ENCODE results near the gene SCGB1D2. TPM values are rescaled to one million over a fixed set of nuclear protein-coding genes. Genes with fewer than 3 reads are reported as not detected.
"Not testable (repeated sequence)": the region's sequence is repeated elsewhere in the genome, so short reads cannot be mapped to it uniquely, and the experiment has no call there.

The SCGB1D2 gene, protein sequence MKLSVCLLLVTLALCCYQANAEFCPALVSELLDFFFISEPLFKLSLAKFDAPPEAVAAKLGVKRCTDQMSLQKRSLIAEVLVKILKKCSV
- total RNA-seq: not detected

DNA sequence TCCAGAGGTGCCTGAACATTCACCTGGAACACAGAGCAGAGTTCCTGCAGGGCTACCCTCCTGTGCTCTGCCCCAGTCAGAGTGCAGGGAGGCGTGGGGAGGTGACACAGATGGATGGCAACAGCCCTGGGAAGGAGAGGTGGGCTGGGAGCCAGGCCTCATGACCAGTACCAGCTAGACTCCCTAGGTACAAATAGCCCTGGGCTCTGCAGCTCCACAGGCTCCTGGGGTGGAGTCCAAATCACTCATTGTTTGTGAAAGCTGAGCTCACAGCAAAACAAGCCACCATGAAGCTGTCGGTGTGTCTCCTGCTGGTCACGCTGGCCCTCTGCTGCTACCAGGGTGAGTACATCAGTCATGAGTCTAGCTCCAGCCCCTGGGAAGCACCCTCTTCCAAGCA is at the start of gene SCGB1D2:
TSS of gene SCGB1D2 (plus strand) at position 219 of the 400 bp plus-strand sequence. CDS start at position 288, 69 bp downstream.
- H3K9me3 ChIP-seq: no peaks in the 10 kb centered on the region
- H3K27ac ChIP-seq: no peak within 1 kb of the TSS
- no peaks in the 10 kb centered on the region for H3K4me1 ChIP-seq
- no peaks in the 10 kb centered on the region for H3K36me3 ChIP-seq
- WGBS, 2 donors: 16 to 26% methylated on average over 3 of the region's 3 CpGs
- DNase-seq (ENCODE audit: low spot score in 2 of 2): no peak
- no peak within 1 kb of the TSS for H3K4me3 ChIP-seq
- peaks cover 0 to 8% of the 10 kb centered on the region in 2 donors for H3K27me3 ChIP-seq
- TF ChIP-seq CTCF (IDR thresholded peaks at IDR 0.05) (no peak), EP300 (IDR thresholded peaks at IDR 0.05) (no peak), POLR2A (IDR thresholded peaks at IDR 0.05) (no peak)

GRCh38 chr11:62193952-62194351 is 48.1 kb upstream of the SCGB1D2 start:
- no peak overlapping the region for H3K4me3 ChIP-seq

DNA sequence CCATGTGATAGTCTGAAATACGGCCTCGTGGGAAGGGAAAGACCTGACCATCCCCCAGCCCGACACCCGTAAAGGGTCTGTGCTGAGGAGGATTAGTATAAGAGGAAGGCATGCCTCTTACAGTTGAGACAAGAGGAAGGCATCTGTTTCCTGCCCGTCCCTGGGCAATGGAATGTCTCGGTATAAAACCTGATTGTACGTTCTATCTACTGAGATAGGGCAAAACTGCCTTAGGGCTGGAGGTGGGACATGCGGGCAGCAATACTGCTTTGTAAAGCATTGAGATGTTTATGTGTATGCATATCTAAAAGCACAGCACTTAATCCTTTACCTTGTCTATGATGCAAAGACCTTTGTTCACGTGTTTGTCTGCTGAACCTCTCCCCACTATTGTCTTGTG is 47.0 kb upstream of the SCGB1D2 start:
- H3K27ac ChIP-seq; H3K9me3 ChIP-seq; H3K4me3 ChIP-seq; H3K4me1 ChIP-seq; DNase-seq (ENCODE audit: low spot score in 2 of 2); H3K36me3 ChIP-seq: not testable (repeated sequence)
- H3K27me3 ChIP-seq: peaks cover 0 to 23% of the 10 kb centered on the region in 2 donors
- 7 to 20% methylated on average over 2 to 4 of the region's 9 CpGs for WGBS, 2 donors

More at GRCh38 chr11:62193952-62194351, 48.1 kb upstream of the SCGB1D2 start:
- peaks cover 0 to 23% of the 10 kb centered on the region in 2 donors for H3K27me3 ChIP-seq
- no peaks in the 10 kb centered on the region for H3K36me3 ChIP-seq
- WGBS, 2 donors: 65 to 69% methylated on average over 3 to 4 of the region's 4 CpGs
- H3K9me3 ChIP-seq: no peaks in the 10 kb centered on the region
- DNase-seq (ENCODE audit: low spot score in 2 of 2): no peak
- no peaks in the 10 kb centered on the region for H3K4me1 ChIP-seq
- TF ChIP-seq CTCF (IDR thresholded peaks at IDR 0.05) (no peak), EP300 (IDR thresholded peaks at IDR 0.05) (no peak), POLR2A (IDR thresholded peaks at IDR 0.05) (no peak)
- no peak overlapping the region for H3K27ac ChIP-seq

- H3K36me3 ChIP-seq: no peaks in the 10 kb centered on the region
- WGBS, 2 donors: 47 to 52% methylated on average over 7 of the region's 7 CpGs
- no peak for DNase-seq (ENCODE audit: low spot score in 2 of 2)
- H3K27me3 ChIP-seq: peaks cover 0 to 23% of the 10 kb centered on the region in 2 donors
- H3K9me3 ChIP-seq: no peaks in the 10 kb centered on the region
- no peak overlapping the region for H3K27ac ChIP-seq
- no peaks in the 10 kb centered on the region for H3K4me1 ChIP-seq
- no peak overlapping the region for H3K4me3 ChIP-seq
- TF ChIP-seq EP300 (IDR thresholded peaks at IDR 0.05) (no peak), POLR2A (IDR thresholded peaks at IDR 0.05) (no peak), CTCF (IDR thresholded peaks at IDR 0.05) (no peak)
Measured at GRCh38 chr11:62195945-62196344, 46.1 kb upstream of the SCGB1D2 start.

DNA sequence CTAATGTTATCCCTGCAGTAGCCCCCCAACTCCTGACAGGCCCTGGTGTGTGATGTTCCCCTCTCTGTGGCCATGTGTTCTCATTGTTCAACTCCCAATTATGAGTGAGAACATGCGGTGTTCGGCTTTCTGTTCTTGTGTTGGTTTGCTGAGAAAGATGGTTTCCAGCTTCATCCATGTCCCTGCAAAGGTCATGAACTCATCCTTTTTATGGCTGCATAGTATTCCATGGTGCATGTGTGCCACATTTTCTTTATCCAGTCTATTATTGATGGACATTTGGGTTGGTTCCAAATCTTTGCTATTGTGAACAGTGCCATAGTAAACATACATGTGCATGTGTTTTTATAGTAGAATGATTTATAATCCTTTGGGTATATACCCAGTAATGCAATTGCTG is 44.6 kb upstream of the SCGB1D2 start:
- 79 to 93% methylated on average over 2 of the region's 2 CpGs for WGBS, 2 donors
- not testable (repeated sequence) for H3K4me1 ChIP-seq; H3K36me3 ChIP-seq; DNase-seq (ENCODE audit: low spot score in 2 of 2); H3K9me3 ChIP-seq; H3K4me3 ChIP-seq; H3K27ac ChIP-seq
- peaks cover 0 to 20% of the 10 kb centered on the region in 2 donors for H3K27me3 ChIP-seq

- H3K36me3 ChIP-seq: no peaks in the 10 kb centered on the region
- 80 to 81% methylated on average over 2 of the region's 2 CpGs for WGBS, 2 donors
- H3K4me1 ChIP-seq: no peaks in the 10 kb centered on the region
- no peak for TF ChIP-seq CTCF (IDR thresholded peaks at IDR 0.05)
- TF ChIP-seq EP300 (IDR thresholded peaks at IDR 0.05): no peak
- no peak for TF ChIP-seq POLR2A (IDR thresholded peaks at IDR 0.05)
- peaks cover 0 to 5% of the 10 kb centered on the region in 2 donors for H3K27me3 ChIP-seq
- no peak for DNase-seq (ENCODE audit: low spot score in 2 of 2)
- H3K4me3 ChIP-seq: no peak overlapping the region
- no peaks in the 10 kb centered on the region for H3K9me3 ChIP-seq
- no peak overlapping the region for H3K27ac ChIP-seq
Measured at GRCh38 chr11:62201376-62201775, 40.7 kb upstream of the SCGB1D2 start.
